Heart left ventricle (tissue), 16 donors: ENCODE measurements around the gene MTFR2. TPM values are rescaled to one million over a fixed set of nuclear protein-coding genes. Genes with fewer than 3 reads are reported as not detected.
A peak's percentile ranks its signal among the peaks of the same experiment; 100 is the strongest.

Experiments
- ATAC-seq, 4 donors: fragments of 200-7000 bp; cut with Tn5 transposase; one replicate each; pipeline ENCODE4 v1.9.1; 2020 to 2022; ENCODE audit warnings: moderate library complexity in 4 of 4, mild to moderate bottlenecking in 3 of 4, moderate number of reproducible peaks in 1 of 4
- DNase-seq, 5 donors: peaks; one replicate each; pipeline ENCODE4 v3.0.0-alpha.2; 2020
- H3K27ac ChIP-seq, 12 donors: fragments of 200-600 bp; sonication (generic) in 4 of 12; one replicate each; pipeline versions ENCODE4 v1.5.0 to v1.8.0; 2016 to 2022; ENCODE audit warnings: mild to moderate bottlenecking in 2 of 12
- H3K27me3 ChIP-seq, 9 donors: fragments of 200-600 bp; sonication (generic) in 2 of 9; one replicate each; pipeline versions ENCODE4 v1.5.1 to v1.8.0; 2016 to 2022; ENCODE audit warnings: mild to moderate bottlenecking in 3 of 9
- H3K36me3 ChIP-seq, 9 donors: fragments of 200-600 bp; sonication (generic) in 2 of 9; one replicate each; pipeline versions ENCODE4 v1.5.0 to v1.8.0; 2018 to 2022; ENCODE audit warnings: mild to moderate bottlenecking in 2 of 9
- H3K4me1 ChIP-seq, 12 donors: fragments of 200-600 bp; sonication (generic) in 4 of 12; one replicate each; pipeline versions ENCODE4 v1.5.0 to v1.8.0; 2016 to 2022; ENCODE audit warnings: mild to moderate bottlenecking in 3 of 12
- H3K4me3 ChIP-seq, 12 donors: fragments of 200-600 bp; sonication (generic) in 4 of 12; one replicate each; pipeline versions ENCODE4 v1.5.0 to v1.8.0; 2017 to 2022; ENCODE audit warnings: mild to moderate bottlenecking in 9 of 12, moderate library complexity in 4 of 12
- H3K9me3 ChIP-seq, 12 donors: fragments of 200-600 bp; sonication (generic) in 4 of 12; one replicate each; pipeline versions ENCODE4 v1.5.0 to v1.8.0; 2016 to 2022; ENCODE audit warnings: mild to moderate bottlenecking in 1 of 12
- CTCF ChIP-seq, 12 donors: fragments of 200-600 bp; sonication (generic) in 4 of 12; IDR thresholded peaks; one replicate each; pipeline versions ENCODE4 v1.5.0 to v1.8.0; 2018 to 2022; ENCODE audit warnings: antibody characterized with exemption in 12 of 12, mild to moderate bottlenecking in 5 of 12
- POLR2A ChIP-seq, 2 donors: fragments of 450-650 bp; IDR thresholded peaks; one replicate each; pipeline ENCODE4 v1.6.1; 2017; ENCODE audit warnings: antibody characterized with exemption in 2 of 2, mild to moderate bottlenecking in 2 of 2, moderate library complexity in 2 of 2
- WGBS, 4 donors: extraction: QIAGEN DNeasy Blood & Tissue Kit in 2 of 4; methylation state at CpG; one replicate each; pipeline versions ENCODE4 v1.1.5 to v1.1.7; 2013 to 2018; 5-methylcytosine and 5-hydroxymethylcytosine counted together
- intact Hi-C, 10 donors: fragments of 100-400 bp; cut with DNase I; formaldehyde crosslinking; loops; one replicate each; pipeline versions ENCODE4 v1.11.1 to v1.14.2; 2022
- polyA plus RNA-seq, 2 donors: library from polyadenylated mRNA; stranded (reverse); fragments of 200-250 nt; gene quantifications; one replicate each; pipeline ENCODE4 v1.2.3, GENCODE V29; 2013
- total RNA-seq, 9 donors: library from RNA; depleted of rRNA in 2 of 9; stranded (reverse); fragments of >200 nt in 2 of 9; fragmentation: NEBNext Ultra II Directional in 3 of 9; extraction: Animal tissue kit (Norgen Biotek cat#: 25700) in 3 of 9; gene quantifications; one replicate each; pipeline versions ENCODE4 v1.1.0 to v1.2.4, GENCODE V29; 2016 to 2023
- donor health status: ischemic (EF 13 %, LVEDD 7.1; RV severe dilation, severe dysfunction).
- donor health status: healthy with polysubstance abuse.
- donor health status: DM: no; HTN: yes; CAD: no.
- donor health status: DM: no; HTN: no; CAD: no.
- donor health status: ischemic (EF 25% LVEDD 6.9; RV normal size, moderate dysfunction).
- donor health status: ischemic (EF 25% LVEDD 5.7; RV mildly dilated, moderate dysfunction).
- donor health status: healthy.
- donor health status: DM: yes; HTN: yes; CAD: no.
- donor health status: ischemic (EF 35%, LVEDD 5.7; RV mildly dilated, moderate dysfunction).
- donor health status: nonischemic (EF 11% LVEDD 7.7; RV severe dilation, severe dysfunction).
- donor health status: DM: yes; HTN: yes; CAD: no.
- donor health status: PGD.
- donor health status: ischemic (EF 29% LVEDD 5.4; RV normal size, mild dysfunction).
- donor health status: nonischemic (EF 23%, LVEDD 6.1; RV moderate dilation, normal function).

The MTFR2 gene
- total and polyA plus RNA-seq, 11 donors = 0.15 to 1.0 (median 0.30) TPM; not detected in 6

GRCh38 chr6:136252441-136252840 lies 2.3 kb upstream of the MTFR2 start:
- Histone ChIP-seq H3K4me1 (peaks cover 0 to 19% (median 13%) of the 10 kb centered on the region in 12 donors), H3K9me3 (no peaks in the 10 kb centered on the region), H3K36me3 (peaks cover 0 to 25% (median 15%) of the 10 kb centered on the region in 9 donors), H3K27ac (no peak overlapping the region), H3K4me3 (no peak overlapping the region), H3K27me3 (no peaks in the 10 kb centered on the region)
- WGBS, 4 donors = 63 to 73% (median 71%) methylated on average over 2 of the region's 2 CpGs
- intact Hi-C loops = loop anchor here in 8 of 10 donors (2.0 to 5.0 kb wide), 3 partner anchors 35 to 40 kb away; partner anchors contain the start of gene BCLAF1 (in 7 of the 8)
- TF ChIP-seq POLR2A (IDR thresholded peaks at IDR 0.05) (no peak), CTCF (IDR thresholded peaks at IDR 0.05) (no peak)
- ATAC-seq (no peak), DNase-seq (no peak)

GRCh38 chr6:136251394-136251793 lies 1.3 kb upstream of the MTFR2 start:
- no peaks in the 10 kb centered on the region for H3K27me3 ChIP-seq
- H3K36me3 ChIP-seq = peaks cover 0 to 15% (median 5%) of the 10 kb centered on the region in 9 donors
- H3K4me1 ChIP-seq = peaks cover 0 to 19% (median 13%) of the 10 kb centered on the region in 12 donors
- no peak for DNase-seq
- TF ChIP-seq CTCF (IDR thresholded peaks at IDR 0.05) (no peak), POLR2A (IDR thresholded peaks at IDR 0.05) (no peak)
- intact Hi-C loops = loop anchor here in 7 of 10 donors (5.0 kb wide), 2 partner anchors 36 to 41 kb away; partner anchors contain the start of gene BCLAF1 (in 6 of the 7)
- no peak overlapping the region for H3K27ac ChIP-seq
- no peaks in the 10 kb centered on the region for H3K9me3 ChIP-seq
- ATAC-seq = no peak
- H3K4me3 ChIP-seq = peak overlapping the region in 4 of 12 donors; percentile 58 to 78 (median 68)
- 32 to 39% (median 35%) methylated on average over 4 of the region's 4 CpGs for WGBS, 4 donors

GRCh38 chr6:136250686-136251008 lies 536 bp upstream of the MTFR2 start:
- no peaks in the 10 kb centered on the region for H3K9me3 ChIP-seq
- no peak for TF ChIP-seq CTCF (IDR thresholded peaks at IDR 0.05)
- TF ChIP-seq POLR2A (IDR thresholded peaks at IDR 0.05) = no peak
- intact Hi-C loops = loop anchor here in 8 of 10 donors (1.0 to 5.0 kb wide), 3 partner anchors 37 to 42 kb away; partner anchors contain the start of gene BCLAF1 (in 7 of the 8)
- peak in 3 of 4 donors; percentile 1 to 17 (median 12) for ATAC-seq
- H3K4me3 ChIP-seq = peak overlapping the region; percentile 42 to 82 (median 67)
- 0 to 2% (median 1%) methylated on average over 8 of the region's 8 CpGs for WGBS, 4 donors
- peak overlapping the region in 6 of 12 donors; percentile 25 to 65 (median 54) for H3K27ac ChIP-seq
- peaks cover 0 to 9% (median 0%) of the 10 kb centered on the region in 9 donors for H3K36me3 ChIP-seq
- DNase-seq = no peak
- H3K4me1 ChIP-seq = peaks cover 0 to 19% (median 13%) of the 10 kb centered on the region in 12 donors
- no peaks in the 10 kb centered on the region for H3K27me3 ChIP-seq

- Histone ChIP-seq H3K36me3 (peaks cover 0 to 5% (median 0%) of the 10 kb centered on the region in 9 donors), H3K4me1 (peaks cover 0 to 19% (median 13%) of the 10 kb centered on the region in 12 donors), H3K27me3 (no peaks in the 10 kb centered on the region), H3K9me3 (no peaks in the 10 kb centered on the region), H3K27ac (no peak overlapping the region), H3K4me3 (peak overlapping the region in 10 of 12 donors; percentile 42 to 82 (median 67))
- intact Hi-C loops = loop anchor here in 1 of 10 donors (10.0 kb wide), 1 partner anchor 65 kb away; no protein-coding TSS in a partner anchor
- WGBS, 4 donors = 24 to 34% (median 31%) methylated on average over 6 of the region's 6 CpGs
- DNase-seq = no peak
- TF ChIP-seq CTCF (IDR thresholded peaks at IDR 0.05) (no peak), POLR2A (IDR thresholded peaks at IDR 0.05) (no peak)
- no peak for ATAC-seq
Measured at GRCh38 chr6:136249336-136249735, 775 bp downstream of the MTFR2 start.
